ENCODE measurements around the gene HTR3E.
A peak's percentile ranks its signal among the peaks of the same experiment; 100 is the strongest.

HTR3E gene

GRCh38 chr3:184129012-184129411, 32.1 kb downstream of the HTR3E start:
- H3K4me1 ChIP-seq (ENCODE audit: insufficient read depth, low read length, poor library complexity, severe bottlenecking), result peaks cover 6% of the 10 kb centered on the region
- H3K4me2 ChIP-seq (ENCODE audit: low read depth, low read length, poor library complexity, severe bottlenecking), result no peak overlapping the region
- H3F3A ChIP-seq (ENCODE audit: low read depth), result no peaks in the 10 kb centered on the region
- no peaks in the 10 kb centered on the region for H3K79me2 ChIP-seq (ENCODE audit: insufficient read depth, low read length)
- no peaks in the 10 kb centered on the region for H3K9me2 ChIP-seq (replicated peaks; ENCODE audit: low read depth, low read length)
- TF ChIP-seq, protein P1, sequence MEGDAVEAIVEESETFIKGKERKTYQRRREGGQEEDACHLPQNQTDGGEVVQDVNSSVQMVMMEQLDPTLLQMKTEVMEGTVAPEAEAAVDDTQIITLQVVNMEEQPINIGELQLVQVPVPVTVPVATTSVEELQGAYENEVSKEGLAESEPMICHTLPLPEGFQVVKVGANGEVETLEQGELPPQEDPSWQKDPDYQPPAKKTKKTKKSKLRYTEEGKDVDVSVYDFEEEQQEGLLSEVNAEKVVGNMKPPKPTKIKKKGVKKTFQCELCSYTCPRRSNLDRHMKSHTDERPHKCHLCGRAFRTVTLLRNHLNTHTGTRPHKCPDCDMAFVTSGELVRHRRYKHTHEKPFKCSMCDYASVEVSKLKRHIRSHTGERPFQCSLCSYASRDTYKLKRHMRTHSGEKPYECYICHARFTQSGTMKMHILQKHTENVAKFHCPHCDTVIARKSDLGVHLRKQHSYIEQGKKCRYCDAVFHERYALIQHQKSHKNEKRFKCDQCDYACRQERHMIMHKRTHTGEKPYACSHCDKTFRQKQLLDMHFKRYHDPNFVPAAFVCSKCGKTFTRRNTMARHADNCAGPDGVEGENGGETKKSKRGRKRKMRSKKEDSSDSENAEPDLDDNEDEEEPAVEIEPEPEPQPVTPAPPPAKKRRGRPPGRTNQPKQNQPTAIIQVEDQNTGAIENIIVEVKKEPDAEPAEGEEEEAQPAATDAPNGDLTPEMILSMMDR (conservative IDR thresholded peaks at IDR 0.05; ENCODE audit: low read length), result peak; percentile 70
- no peak for TF ChIP-seq EZH2phosphoT487 (IDR thresholded peaks at IDR 0.05; ENCODE audit: borderline replicate concordance)
- peak overlapping the region; percentile 83 for H2AFZ ChIP-seq (ENCODE audit: low read length)
- H3K9ac ChIP-seq (ENCODE audit: low read depth, low read length, poor library complexity, severe bottlenecking), result no peak overlapping the region
- H3K36me3 ChIP-seq (ENCODE audit: insufficient read depth, low read length), result no peaks in the 10 kb centered on the region
- no peaks in the 10 kb centered on the region for H3K27me3 ChIP-seq (ENCODE audit: insufficient read depth, low read length, poor library complexity, severe bottlenecking)
- no peaks in the 10 kb centered on the region for H3K9me3 ChIP-seq (ENCODE audit: insufficient read depth, low read depth, low read length)
- H4K20me1 ChIP-seq (ENCODE audit: insufficient read depth, low read length, poor library complexity, severe bottlenecking), result no peaks in the 10 kb centered on the region
- H3K4me3 ChIP-seq (ENCODE audit: low read length, poor library complexity, severe bottlenecking), result no peak overlapping the region

GRCh38 chr3:184132945-184133344, 36.1 kb downstream of the HTR3E start:
- H2AFZ ChIP-seq (ENCODE audit: low read length), result no peak overlapping the region
- no peak for TF ChIP-seq EZH2phosphoT487 (IDR thresholded peaks at IDR 0.05; ENCODE audit: borderline replicate concordance)
- TF ChIP-seq, protein P1 (conservative IDR thresholded peaks at IDR 0.05; ENCODE audit: low read length), result no peak
- no peaks in the 10 kb centered on the region for H3K36me3 ChIP-seq (ENCODE audit: insufficient read depth, low read length)
- H3K4me2 ChIP-seq (ENCODE audit: low read depth, low read length, poor library complexity, severe bottlenecking), result no peak overlapping the region
- H3K9me2 ChIP-seq (replicated peaks; ENCODE audit: low read depth, low read length), result no peaks in the 10 kb centered on the region
- peaks cover 38% of the 10 kb centered on the region for H3K79me2 ChIP-seq (ENCODE audit: insufficient read depth, low read length)
- peaks cover 21% of the 10 kb centered on the region for H4K20me1 ChIP-seq (ENCODE audit: insufficient read depth, low read length, poor library complexity, severe bottlenecking)
- no peak overlapping the region for H3K9ac ChIP-seq (ENCODE audit: low read depth, low read length, poor library complexity, severe bottlenecking)
- H3K9me3 ChIP-seq (ENCODE audit: insufficient read depth, low read depth, low read length), result no peaks in the 10 kb centered on the region
- no peaks in the 10 kb centered on the region for H3F3A ChIP-seq (ENCODE audit: low read depth)
- H3K4me3 ChIP-seq (ENCODE audit: low read length, poor library complexity, severe bottlenecking), result no peak overlapping the region
- H3K27me3 ChIP-seq (ENCODE audit: insufficient read depth, low read length, poor library complexity, severe bottlenecking), result no peaks in the 10 kb centered on the region
- peaks cover 27% of the 10 kb centered on the region for H3K4me1 ChIP-seq (ENCODE audit: insufficient read depth, low read length, poor library complexity, severe bottlenecking)

- H3K79me2 ChIP-seq (ENCODE audit: insufficient read depth, low read length), result peaks cover 44% of the 10 kb centered on the region
- peaks cover 21% of the 10 kb centered on the region for H4K20me1 ChIP-seq (ENCODE audit: insufficient read depth, low read length, poor library complexity, severe bottlenecking)
- H3K9me3 ChIP-seq (ENCODE audit: insufficient read depth, low read depth, low read length), result no peaks in the 10 kb centered on the region
- H3K9me2 ChIP-seq (replicated peaks; ENCODE audit: low read depth, low read length), result no peaks in the 10 kb centered on the region
- peaks cover 27% of the 10 kb centered on the region for H3K4me1 ChIP-seq (ENCODE audit: insufficient read depth, low read length, poor library complexity, severe bottlenecking)
- no peaks in the 10 kb centered on the region for H3F3A ChIP-seq (ENCODE audit: low read depth)
- no peaks in the 10 kb centered on the region for H3K27me3 ChIP-seq (ENCODE audit: insufficient read depth, low read length, poor library complexity, severe bottlenecking)
- H3K9ac ChIP-seq (ENCODE audit: low read depth, low read length, poor library complexity, severe bottlenecking), result peak overlapping the region; percentile 94
- no peaks in the 10 kb centered on the region for H3K36me3 ChIP-seq (ENCODE audit: insufficient read depth, low read length)
- TF ChIP-seq, protein P1 (conservative IDR thresholded peaks at IDR 0.05; ENCODE audit: low read length), result no peak; the same call in 1 of the 2 replicates
- TF ChIP-seq EZH2phosphoT487 (IDR thresholded peaks at IDR 0.05; ENCODE audit: borderline replicate concordance), result no peak
- peak overlapping the region; percentile 91 for H3K4me2 ChIP-seq (ENCODE audit: low read depth, low read length, poor library complexity, severe bottlenecking)
- H2AFZ ChIP-seq (ENCODE audit: low read length), result peak overlapping the region; percentile 96
- peak overlapping the region; percentile 97 for H3K4me3 ChIP-seq (ENCODE audit: low read length, poor library complexity, severe bottlenecking)
Observed at GRCh38 chr3:184133840-184134745, 37.2 kb downstream of the HTR3E start.

Measured in Loucy (cell line).